ENCODE measurements around the gene VPS37B. TPM values are rescaled to one million over a fixed set of nuclear protein-coding genes. Genes with fewer than 3 reads are reported as not detected.

VPS37B gene
- total RNA-seq, 4 donors from 2014 or later, result 21.2 to 52.4 (median 38.1) TPM

- 92% methylated on average over 6 of the region's 6 CpGs for WGBS
- no peak for DNase-seq (ENCODE audit: extremely low spot score)
- TF ChIP-seq EP300 (IDR thresholded peaks at IDR 0.05), result no peak
- no peak for TF ChIP-seq POLR2A (IDR thresholded peaks at IDR 0.05; ENCODE audit: low read depth)
- no peak for TF ChIP-seq CTCF (IDR thresholded peaks at IDR 0.05)
- TF ChIP-seq POLR2AphosphoS5 (IDR thresholded peaks at IDR 0.05), result no peak
- H3K9me3 ChIP-seq, result no peaks in the 10 kb centered on the region
- H3K4me1 ChIP-seq, result peaks cover 3 to 8% (median 7%) of the 10 kb centered on the region in 4 donors
- intact Hi-C loops (cut with DNase I), result no loop called here
- no peak overlapping the region for H3K27ac ChIP-seq (replicated peaks in 1 of 4)
- no peaks in the 10 kb centered on the region for H3K36me3 ChIP-seq
- H3K4me3 ChIP-seq, result no peak overlapping the region
- H3K27me3 ChIP-seq, result peaks cover 0 to 4% (median 0%) of the 10 kb centered on the region in 4 donors
These were observed 4.0 kb upstream of the VPS37B start for GRCh38 chr12:122899887-122900286.

- Histone ChIP-seq H3K36me3 (no peaks in the 10 kb centered on the region), H3K27ac (replicated peaks in 1 of 4) (peak overlapping the region; percentile 85 to 96 (median 93)), H3K4me3 (peak overlapping the region in 2 of 4 donors; percentile 87 to 95), H3K4me1 (peaks cover 30 to 40% (median 37%) of the 10 kb centered on the region in 4 donors), H3K27me3 (peaks cover 0 to 4% (median 0%) of the 10 kb centered on the region in 4 donors), H3K9me3 (no peaks in the 10 kb centered on the region)
- no peak for DNase-seq (ENCODE audit: extremely low spot score)
- intact Hi-C loops (cut with DNase I), result no loop called here
- WGBS, result 81% methylated on average over 7 of the region's 7 CpGs
- TF ChIP-seq CTCF (IDR thresholded peaks at IDR 0.05) (no peak), POLR2A (IDR thresholded peaks at IDR 0.05; ENCODE audit: low read depth) (no peak), EP300 (IDR thresholded peaks at IDR 0.05) (no peak), POLR2AphosphoS5 (IDR thresholded peaks at IDR 0.05) (no peak)
These were observed 738 bp upstream of the VPS37B start for GRCh38 chr12:122896662-122897061.

- under 1% methylated on average over 9 of the region's 9 CpGs for WGBS
- intact Hi-C loops (cut with DNase I), result no loop called here
- no peak for DNase-seq (ENCODE audit: extremely low spot score)
- Histone ChIP-seq H3K27me3 (peaks cover 0 to 4% (median 0%) of the 10 kb centered on the region in 4 donors), H3K27ac (replicated peaks in 1 of 4) (peak overlapping the region; percentile 85 to 96 (median 93)), H3K4me1 (peaks cover 44 to 53% (median 51%) of the 10 kb centered on the region in 4 donors), H3K9me3 (no peaks in the 10 kb centered on the region), H3K4me3 (peak overlapping the region; percentile 76 to 96 (median 91)), H3K36me3 (no peaks in the 10 kb centered on the region)
- TF ChIP-seq POLR2A (IDR thresholded peaks at IDR 0.05; ENCODE audit: low read depth) (no peak), CTCF (IDR thresholded peaks at IDR 0.05) (no peak), EP300 (IDR thresholded peaks at IDR 0.05) (no peak)
These were observed 612 bp downstream of the VPS37B start for GRCh38 chr12:122895320-122895703.

GRCh38 chr12:122894193-122895121, 1.5 kb downstream of the VPS37B start:
- DNase-seq (ENCODE audit: extremely low spot score), result no peak
- Histone ChIP-seq H3K9me3 (no peaks in the 10 kb centered on the region), H3K4me3 (peak overlapping the region; percentile 76 to 96 (median 91)), H3K27ac (replicated peaks in 1 of 4) (peak overlapping the region; percentile 85 to 96 (median 93)), H3K36me3 (no peaks in the 10 kb centered on the region), H3K27me3 (peaks cover 0 to 4% (median 0%) of the 10 kb centered on the region in 4 donors), H3K4me1 (peaks cover 52 to 62% (median 59%) of the 10 kb centered on the region in 4 donors)
- WGBS, result 18% methylated on average over 13 of the region's 15 CpGs
- TF ChIP-seq POLR2A (IDR thresholded peaks at IDR 0.05; ENCODE audit: low read depth) (no peak), EP300 (IDR thresholded peaks at IDR 0.05) (no peak), POLR2AphosphoS5 (IDR thresholded peaks at IDR 0.05) (peak in 1 of 2 donors; percentile 27), CTCF (IDR thresholded peaks at IDR 0.05) (no peak)
- intact Hi-C loops (cut with DNase I), result no loop called here

Measured in esophagus muscularis mucosa (tissue), 4 donors.